GM21367 (cell line): Measurements from ENCODE around the gene HFE.

ENCODE experiments used
- ATAC-seq: cut with Tn5 transposase; IDR thresholded peaks from one replicate; pipeline ENCODE4 v1.9.1; 2021; ENCODE audit not compliant: unreplicated experiment

The HFE gene

DNA sequence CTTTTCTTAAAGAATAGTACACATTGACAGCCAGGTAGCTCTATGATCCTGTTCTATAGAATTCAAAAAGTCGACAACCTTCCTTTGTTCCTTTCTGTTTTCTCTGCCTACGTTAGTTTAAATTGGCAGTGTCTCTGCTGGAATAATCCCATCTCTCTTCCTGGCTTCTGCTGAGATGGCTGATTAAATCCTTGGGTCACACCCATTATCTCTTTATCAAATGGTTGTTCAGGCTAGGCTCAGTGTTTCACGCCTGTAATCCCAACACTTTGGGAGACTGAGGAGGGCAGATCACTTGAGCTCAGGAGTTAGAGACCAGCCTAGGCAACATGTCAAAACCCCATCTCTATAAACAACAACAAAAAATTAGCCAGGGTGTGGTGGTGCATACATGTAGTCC is 44.4 kb downstream of the HFE start:
- no peak for ATAC-seq

DNA sequence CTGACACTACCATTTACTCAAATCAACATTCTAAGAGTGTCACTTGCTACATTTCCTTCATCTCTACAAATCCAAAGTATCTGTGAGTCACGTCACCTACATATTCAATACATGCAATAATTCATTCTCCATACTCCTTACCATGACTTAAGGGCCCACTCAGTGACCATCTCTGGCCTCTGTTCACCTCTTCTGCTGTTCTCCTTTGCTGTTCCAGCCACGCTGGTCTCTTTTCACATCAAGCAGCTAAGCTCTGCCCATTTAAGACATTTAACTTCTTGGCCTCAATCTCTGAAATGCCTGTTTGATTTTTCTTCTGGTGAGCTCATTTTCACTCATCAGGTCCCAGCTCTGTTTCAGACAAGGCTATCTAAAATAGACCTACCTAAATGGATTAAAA is 46.5 kb downstream of the HFE start:
- no peak for ATAC-seq

DNA sequence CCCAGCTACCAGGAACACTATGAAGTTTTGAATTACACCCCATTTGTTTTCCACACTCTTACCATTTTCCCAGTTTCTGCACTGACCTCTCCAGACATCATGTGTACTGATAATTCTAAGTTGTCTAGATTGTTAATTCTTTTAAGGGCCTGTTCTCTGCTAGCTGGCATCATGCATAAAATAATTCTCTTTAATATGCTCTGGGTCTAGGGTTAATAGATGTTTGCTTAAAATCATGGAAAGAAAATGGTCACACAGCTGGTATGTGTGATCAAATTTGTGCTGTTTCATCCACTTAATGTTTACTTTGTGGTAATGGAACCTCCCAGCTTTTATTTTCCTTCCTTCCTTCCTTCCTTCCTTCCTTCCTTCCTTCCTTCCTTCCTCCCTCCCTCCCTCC is 49.1 kb downstream of the HFE start:
- no peak for ATAC-seq

DNA sequence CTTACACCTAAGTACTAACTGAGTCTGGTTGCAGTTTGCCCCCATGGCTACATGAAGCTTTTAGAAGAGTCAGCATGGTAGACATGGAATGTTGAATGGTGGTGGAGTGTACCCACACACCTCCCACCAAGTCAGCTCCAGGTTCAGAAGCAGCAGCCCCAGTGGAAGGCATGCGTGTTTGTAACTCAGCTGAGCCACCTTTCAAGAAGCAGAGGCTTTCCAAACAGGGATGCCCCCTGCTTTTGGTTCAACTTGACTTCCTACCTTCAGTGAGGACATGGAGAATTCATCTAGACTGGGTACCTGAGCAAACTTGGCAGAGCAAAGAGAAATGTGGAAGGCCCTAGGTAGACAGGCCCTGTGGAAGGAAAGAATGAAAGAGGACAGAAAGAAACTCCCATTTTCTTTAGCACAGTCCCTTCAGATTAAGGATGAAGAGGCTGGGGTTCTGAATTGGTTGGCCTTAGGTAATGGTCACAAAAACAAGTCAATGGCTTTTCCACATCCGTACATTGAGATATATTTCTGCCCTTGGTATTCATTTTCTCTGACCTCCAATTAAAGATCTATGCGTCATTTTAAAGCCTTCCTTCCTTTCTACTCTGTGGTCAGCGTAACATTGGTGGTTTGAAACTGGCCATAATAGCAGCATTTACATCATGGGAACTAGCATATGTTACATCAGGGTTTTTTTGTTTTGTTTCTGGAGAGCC is 53.2 kb downstream of the HFE start:
- ATAC-seq = no peak

DNA sequence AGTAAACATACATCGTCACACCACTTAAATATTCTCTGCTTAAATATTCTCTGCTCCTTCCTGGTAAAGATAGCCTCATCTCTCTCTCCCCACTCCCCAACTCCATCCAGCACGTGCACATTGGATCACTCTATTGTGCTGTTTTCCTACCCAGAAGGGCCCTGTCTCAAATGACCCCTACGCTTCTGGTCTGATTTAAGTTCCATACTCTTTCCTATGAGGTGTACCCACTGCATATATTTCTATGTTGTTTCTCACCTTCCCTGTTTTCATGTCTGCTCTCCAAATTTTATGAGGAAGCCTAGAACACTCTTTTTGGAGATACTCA is 53.7 kb downstream of the HFE start:
- ATAC-seq = no peak

DNA sequence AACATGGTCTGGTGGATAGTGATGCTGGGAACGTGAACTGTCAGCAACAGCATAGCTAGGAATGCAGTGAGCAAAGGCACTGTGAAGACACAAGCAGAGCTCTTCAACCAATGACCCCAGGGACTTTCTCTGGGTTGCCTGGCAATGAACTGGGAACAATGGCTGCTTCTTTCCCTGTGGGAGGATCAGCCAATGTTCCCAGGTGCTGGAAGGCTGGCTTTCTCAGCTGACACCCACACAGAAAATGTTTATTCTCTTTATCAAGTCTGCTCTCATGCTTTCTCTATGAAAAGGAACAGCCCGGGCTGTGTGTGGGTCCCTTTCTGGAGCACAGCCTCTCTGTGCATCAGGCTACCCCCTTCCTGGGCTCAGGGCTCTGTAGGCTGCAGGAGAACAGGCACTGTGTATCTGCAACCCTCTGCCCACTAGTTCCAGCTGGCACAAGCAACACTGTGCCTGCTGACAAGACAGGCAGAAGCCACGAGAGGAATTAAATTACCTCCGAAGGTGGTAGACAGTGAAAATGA is 54.2 kb downstream of the HFE start:
- no peak for ATAC-seq

DNA sequence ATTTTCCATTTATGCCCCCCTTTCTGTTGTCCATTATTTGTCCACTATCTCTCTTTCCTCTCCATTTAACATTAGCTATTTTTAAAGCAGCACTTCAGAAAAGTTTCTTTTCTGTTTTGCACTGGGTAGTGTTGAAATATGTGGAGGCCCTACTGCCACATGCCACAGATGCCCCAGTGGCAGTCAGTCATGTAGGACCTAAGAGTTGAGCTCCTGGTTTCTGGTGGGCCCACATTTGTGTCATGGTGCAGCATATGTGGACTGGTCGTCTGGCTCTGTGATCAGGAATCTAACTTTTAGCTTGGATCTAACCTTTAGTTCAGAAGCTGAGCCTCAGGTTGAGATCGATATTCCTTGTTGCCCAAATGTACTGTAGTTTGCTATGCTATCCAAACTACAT is 54.8 kb downstream of the HFE start:
- ATAC-seq = no peak
